NCI-H1930 (cell line): Measurements from ENCODE around the gene UBXN11.
"Not testable (repeated sequence)": the region's sequence is repeated elsewhere in the genome, so short reads cannot be mapped to it uniquely, and the experiment has no call there.

Experiments
- DNase-seq, 2 experiments: peaks; one replicate each; lab custom pipeline; 2025; lab: John Stamatoyannopoulos, UW

The UBXN11 gene

GRCh38 chr1:26305667-26306289 is 658 bp downstream of the UBXN11 start:
- no peak for DNase-seq

GRCh38 chr1:26302733-26303405 is 3.6 kb downstream of the UBXN11 start:
- DNase-seq = no peak

- DNase-seq = no peak
Measured at GRCh38 chr1:26300578-26301275, 5.7 kb downstream of the UBXN11 start.

- no peak for DNase-seq
Measured at GRCh38 chr1:26297791-26298124, 8.7 kb downstream of the UBXN11 start.

- no peak for DNase-seq
Measured at GRCh38 chr1:26297057-26297790, 9.2 kb downstream of the UBXN11 start.

- DNase-seq = no peak
Measured at GRCh38 chr1:26296340-26297056, 9.9 kb downstream of the UBXN11 start.

- DNase-seq = no peak
Measured at GRCh38 chr1:26295194-26296138, 11.0 kb downstream of the UBXN11 start.

- DNase-seq = no peak
Measured at GRCh38 chr1:26293911-26294463, 12.4 kb downstream of the UBXN11 start.

GRCh38 chr1:26292735-26293134 is 13.7 kb downstream of the UBXN11 start:
- not testable (repeated sequence) for DNase-seq

- DNase-seq = no peak
Measured at GRCh38 chr1:26291939-26292338, 14.5 kb downstream of the UBXN11 start.

- no peak for DNase-seq
Measured at GRCh38 chr1:26291433-26291832, 15.0 kb downstream of the UBXN11 start.

- DNase-seq = no peak
Measured at GRCh38 chr1:26290882-26291261, 15.6 kb downstream of the UBXN11 start.

- no peak for DNase-seq
Measured at GRCh38 chr1:26290122-26290881, 16.1 kb downstream of the UBXN11 start.

- no peak for DNase-seq
Measured at GRCh38 chr1:26289158-26290059, 17.0 kb downstream of the UBXN11 start.

GRCh38 chr1:26288311-26288941 is 18.0 kb downstream of the UBXN11 start:
- DNase-seq = no peak

- DNase-seq = no peak
Measured at GRCh38 chr1:26287811-26288210, 18.6 kb downstream of the UBXN11 start.

- DNase-seq = no peak
Measured at GRCh38 chr1:26287033-26287711, 19.3 kb downstream of the UBXN11 start.

GRCh38 chr1:26286064-26286416 is 20.4 kb downstream of the UBXN11 start:
- no peak for DNase-seq
